Measurements from ENCODE around the gene DCTN5. TPM values are rescaled to one million over a fixed set of nuclear protein-coding genes. Genes with fewer than 3 reads are reported as not detected.
A peak's percentile ranks its signal among the peaks of the same experiment; 100 is the strongest.

Gene DCTN5
- total and polyA plus RNA-seq, 2 donors (not counting 1 experiment from before 2014, with no cell fraction given), result 39.6 to 96.7 TPM

GRCh38 chr16:23595951-23596720 is 45.1 kb upstream of the DCTN5 start, which contains the start of gene NDUFAB1:
NDUFAB1 (minus strand) TSS chr16:23596316; CDS start chr16:23596290, 26 bp downstream.
- peak within 1 kb of the TSS; percentile 87 for H3K27ac ChIP-seq (ENCODE audit: insufficient read depth, low read length)
- H3K9me3 ChIP-seq (ENCODE audit: control insufficient read depth, insufficient read depth, low read depth, low read length), result no peaks in the 10 kb centered on the region
- peaks cover 45% of the 10 kb centered on the region for H3K79me2 ChIP-seq (ENCODE audit: control insufficient read depth, insufficient read depth, low read length)
- no peaks in the 10 kb centered on the region for H3K4me1 ChIP-seq (ENCODE audit: control insufficient read depth, extremely low read depth, insufficient read depth, low read length)
- TF ChIP-seq EZH2 (IDR thresholded peaks at IDR 0.05; ENCODE audit: low read length, missing control alignments), result no peak
- TF ChIP-seq, protein P1, sequence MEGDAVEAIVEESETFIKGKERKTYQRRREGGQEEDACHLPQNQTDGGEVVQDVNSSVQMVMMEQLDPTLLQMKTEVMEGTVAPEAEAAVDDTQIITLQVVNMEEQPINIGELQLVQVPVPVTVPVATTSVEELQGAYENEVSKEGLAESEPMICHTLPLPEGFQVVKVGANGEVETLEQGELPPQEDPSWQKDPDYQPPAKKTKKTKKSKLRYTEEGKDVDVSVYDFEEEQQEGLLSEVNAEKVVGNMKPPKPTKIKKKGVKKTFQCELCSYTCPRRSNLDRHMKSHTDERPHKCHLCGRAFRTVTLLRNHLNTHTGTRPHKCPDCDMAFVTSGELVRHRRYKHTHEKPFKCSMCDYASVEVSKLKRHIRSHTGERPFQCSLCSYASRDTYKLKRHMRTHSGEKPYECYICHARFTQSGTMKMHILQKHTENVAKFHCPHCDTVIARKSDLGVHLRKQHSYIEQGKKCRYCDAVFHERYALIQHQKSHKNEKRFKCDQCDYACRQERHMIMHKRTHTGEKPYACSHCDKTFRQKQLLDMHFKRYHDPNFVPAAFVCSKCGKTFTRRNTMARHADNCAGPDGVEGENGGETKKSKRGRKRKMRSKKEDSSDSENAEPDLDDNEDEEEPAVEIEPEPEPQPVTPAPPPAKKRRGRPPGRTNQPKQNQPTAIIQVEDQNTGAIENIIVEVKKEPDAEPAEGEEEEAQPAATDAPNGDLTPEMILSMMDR (conservative IDR thresholded peaks at IDR 0.05 in 1 of 2, IDR thresholded peaks at IDR 0.05 in 1 of 2; ENCODE audit: low read depth in 1 of 2, low read length in 2 of 2), result peak; percentile 54 to 90
- peak within 1 kb of the TSS; percentile 74 for H3K4me2 ChIP-seq (ENCODE audit: extremely low read depth, insufficient read depth, low read length)
- peak within 1 kb of the TSS; percentile 69 to 100 (median 80) for H3K4me3 ChIP-seq (replicated peaks in 1 of 4; ENCODE audit: control extremely low read depth in 1 of 4, insufficient read depth in 1 of 4, low read depth in 3 of 4, low read length in 4 of 4)
- peak within 1 kb of the TSS; percentile 97 for H3K9ac ChIP-seq (ENCODE audit: insufficient read depth, low read length)
- H3K27me3 ChIP-seq (ENCODE audit: control insufficient read depth, insufficient read depth, low read length), result no peaks in the 10 kb centered on the region
- DNase-seq (ENCODE audit: low read depth in 2 of 2), result peak; percentile 83
- H4K20me1 ChIP-seq (ENCODE audit: control insufficient read depth, extremely low read depth, insufficient read depth, low read length), result no peaks in the 10 kb centered on the region
- peak within 1 kb of the TSS; percentile 91 for H2AFZ ChIP-seq (ENCODE audit: low read length)
- H3K36me3 ChIP-seq (ENCODE audit: control insufficient read depth, insufficient read depth, low read length), result peaks cover 4% of the 10 kb centered on the region

DNA sequence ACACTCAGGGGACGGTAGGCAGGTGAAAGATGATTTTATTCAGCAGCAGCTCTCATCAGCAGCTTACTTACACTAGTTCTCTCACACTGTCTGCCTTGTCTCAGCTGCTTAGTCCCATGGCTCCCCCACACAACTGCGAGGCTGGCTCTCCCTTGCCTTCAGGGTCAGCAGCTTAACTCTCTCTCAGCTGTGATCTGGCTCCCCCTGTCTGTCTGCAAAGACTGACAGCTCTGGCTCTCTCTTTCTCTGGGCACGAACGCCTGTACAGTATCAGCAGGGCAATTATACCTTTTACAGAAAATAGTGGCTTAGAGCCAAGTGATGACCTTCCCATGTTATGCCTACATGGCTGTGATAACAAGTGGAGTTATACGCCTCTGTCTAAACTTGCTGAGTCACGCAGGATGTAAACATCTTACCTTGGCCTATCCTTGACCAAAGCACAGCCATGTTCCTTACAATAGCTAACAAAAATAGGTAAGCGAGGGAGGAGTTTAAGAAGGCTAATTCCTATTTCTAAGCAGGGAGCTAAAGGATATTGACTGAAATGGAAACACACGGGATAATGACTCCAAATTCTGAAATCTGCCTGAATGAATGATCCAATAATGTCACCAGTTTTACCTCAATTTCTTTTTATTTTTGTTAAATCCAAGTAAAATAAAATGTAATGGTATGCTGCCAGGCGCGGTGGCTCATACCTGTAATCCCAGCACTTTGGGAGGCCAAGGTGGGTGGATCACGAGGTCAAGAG is 44.1 kb upstream of the DCTN5 start:
- H3K79me2 ChIP-seq (ENCODE audit: control insufficient read depth, insufficient read depth, low read length), result peaks cover 35% of the 10 kb centered on the region

More for the DNA sequence above, 44.1 kb upstream of the DCTN5 start:
- no peak for TF ChIP-seq EZH2 (IDR thresholded peaks at IDR 0.05; ENCODE audit: low read length, missing control alignments)
- TF ChIP-seq, protein P1 (conservative IDR thresholded peaks at IDR 0.05 in 1 of 2, IDR thresholded peaks at IDR 0.05 in 1 of 2; ENCODE audit: low read depth in 1 of 2, low read length in 2 of 2), result no peak
- Histone ChIP-seq H3K9ac (ENCODE audit: insufficient read depth, low read length) (no peak overlapping the region), H2AFZ (ENCODE audit: low read length) (peak overlapping the region; percentile 60), H4K20me1 (ENCODE audit: control insufficient read depth, extremely low read depth, insufficient read depth, low read length) (no peaks in the 10 kb centered on the region), H3K27me3 (ENCODE audit: control insufficient read depth, insufficient read depth, low read length) (no peaks in the 10 kb centered on the region), H3K4me1 (ENCODE audit: control insufficient read depth, extremely low read depth, insufficient read depth, low read length) (no peaks in the 10 kb centered on the region), H3K4me2 (ENCODE audit: extremely low read depth, insufficient read depth, low read length) (no peak overlapping the region), H3K36me3 (ENCODE audit: control insufficient read depth, insufficient read depth, low read length) (peaks cover 4% of the 10 kb centered on the region), H3K9me3 (ENCODE audit: control insufficient read depth, insufficient read depth, low read depth, low read length) (no peaks in the 10 kb centered on the region), H3K4me3 (replicated peaks in 1 of 4; ENCODE audit: control extremely low read depth in 1 of 4, insufficient read depth in 1 of 4, low read depth in 3 of 4, low read length in 4 of 4) (no peak overlapping the region), H3K27ac (ENCODE audit: insufficient read depth, low read length) (no peak overlapping the region)
- no peak for DNase-seq (ENCODE audit: low read depth in 2 of 2)
